HG03342 (cell line): ENCODE results near the gene CAPN7.
"Not testable (repeated sequence)": the region's sequence is repeated elsewhere in the genome, so short reads cannot be mapped to it uniquely, and the experiment has no call there.

Experiments
- ATAC-seq: cut with Tn5 transposase; IDR thresholded peaks from one replicate; pipeline ENCODE4 v1.9.1; 2021; ENCODE audit warnings: mild to moderate bottlenecking, moderate library complexity; ENCODE audit not compliant: unreplicated experiment

CAPN7 gene

GRCh38 chr3:15205934-15206661, at the start of gene CAPN7:
Gene CAPN7, plus strand, starts transcription at chr3:15206246. Its CDS starts 250 bp downstream, at chr3:15206496.
- ATAC-seq = peak; percentile 88

- ATAC-seq = no peak
These were observed 48.6 kb upstream of the CAPN7 start for GRCh38 chr3:15157441-15157840.

GRCh38 chr3:15159501-15160136, 46.4 kb upstream of the CAPN7 start:
- no peak for ATAC-seq

- ATAC-seq = no peak
These were observed 45.4 kb upstream of the CAPN7 start for GRCh38 chr3:15160662-15161061.

GRCh38 chr3:15161133-15161532, 44.9 kb upstream of the CAPN7 start:
- no peak for ATAC-seq

- not testable (repeated sequence) for ATAC-seq
These were observed 42.4 kb upstream of the CAPN7 start for GRCh38 chr3:15163656-15164055.

GRCh38 chr3:15164340-15164739, 41.7 kb upstream of the CAPN7 start:
- no peak for ATAC-seq

- no peak for ATAC-seq
These were observed 41.0 kb upstream of the CAPN7 start for GRCh38 chr3:15165061-15165460.

DNA sequence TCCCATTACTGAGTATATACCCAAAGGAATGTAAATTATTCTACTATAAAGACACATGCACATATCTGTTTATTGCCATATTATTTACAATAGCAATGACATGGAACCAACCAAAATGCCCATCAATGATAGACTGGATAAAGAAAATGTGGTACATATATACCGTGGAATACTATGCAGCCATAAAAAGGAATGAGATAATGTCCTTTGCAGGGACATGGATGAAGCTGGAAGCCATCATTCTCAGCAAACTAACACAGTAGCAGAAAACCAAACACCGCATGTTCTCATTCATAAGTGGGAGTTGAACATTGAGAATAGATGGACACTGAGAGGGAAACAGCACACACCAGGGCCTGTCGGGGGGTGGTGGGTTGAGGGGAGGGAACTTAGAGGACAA, 39.7 kb upstream of the CAPN7 start:
- ATAC-seq = not testable (repeated sequence)

DNA sequence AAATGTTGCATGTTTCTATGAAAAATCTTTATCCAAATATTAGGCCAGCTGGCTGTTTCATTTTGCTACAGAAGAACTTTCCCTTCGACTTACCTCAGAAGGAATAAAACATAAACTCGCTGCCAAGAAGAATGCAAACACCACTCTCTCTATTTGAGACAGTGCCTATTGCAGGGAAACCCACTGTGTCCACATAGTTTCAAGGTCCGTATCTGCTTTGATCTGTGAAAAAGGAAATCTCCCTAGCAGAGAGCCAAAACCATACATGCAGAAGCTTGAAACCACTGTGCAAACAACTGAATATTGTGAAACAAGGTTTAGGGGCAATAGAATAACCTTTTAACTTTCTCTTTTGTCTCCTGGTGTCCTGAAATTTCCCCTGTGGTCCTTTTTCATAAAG, 35.0 kb upstream of the CAPN7 start:
- peak; percentile 65 for ATAC-seq

DNA sequence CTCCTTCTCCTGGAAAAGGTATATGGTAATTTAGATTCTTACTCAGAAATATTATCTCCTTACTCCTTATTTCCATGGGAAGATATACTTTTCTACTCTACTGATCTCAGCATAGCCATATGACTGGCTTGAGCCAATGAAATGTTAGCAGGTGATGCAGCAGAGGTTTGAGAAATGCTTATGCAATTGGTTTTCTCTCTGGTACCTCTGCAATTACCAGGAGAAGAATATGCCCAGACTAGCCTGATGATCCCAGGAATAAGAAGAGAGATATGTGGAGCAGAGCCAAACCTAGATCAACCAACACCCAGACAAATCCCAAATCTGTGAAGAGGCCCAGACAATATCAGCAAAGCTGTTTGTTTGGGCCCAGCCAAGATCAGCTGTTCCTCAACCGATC, 33.2 kb upstream of the CAPN7 start:
- ATAC-seq = no peak

GRCh38 chr3:15174953-15175352, 31.1 kb upstream of the CAPN7 start:
- no peak for ATAC-seq

DNA sequence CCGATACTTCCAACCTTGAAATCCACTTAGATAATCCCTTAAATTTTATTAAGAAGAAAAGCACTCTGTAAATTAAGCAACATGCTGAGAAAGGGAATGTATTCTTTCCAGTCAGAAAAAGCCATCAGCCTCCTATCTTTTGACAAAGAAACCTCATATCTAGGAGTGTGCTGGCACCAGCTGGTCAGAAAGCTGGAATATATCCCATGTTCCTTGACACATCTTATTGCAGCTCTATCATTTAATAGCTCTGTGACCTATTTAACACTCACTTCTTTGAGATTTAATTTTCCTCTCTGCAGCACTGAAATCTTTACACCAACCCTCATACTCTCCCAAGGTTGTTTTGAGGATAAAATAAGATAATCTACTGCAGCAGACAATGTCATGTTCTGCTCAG, 30.4 kb upstream of the CAPN7 start:
- no peak for ATAC-seq

GRCh38 chr3:15180042-15180611, 25.9 kb upstream of the CAPN7 start:
- peak; percentile 54 for ATAC-seq

GRCh38 chr3:15181511-15181910, 24.5 kb upstream of the CAPN7 start:
- no peak for ATAC-seq

DNA sequence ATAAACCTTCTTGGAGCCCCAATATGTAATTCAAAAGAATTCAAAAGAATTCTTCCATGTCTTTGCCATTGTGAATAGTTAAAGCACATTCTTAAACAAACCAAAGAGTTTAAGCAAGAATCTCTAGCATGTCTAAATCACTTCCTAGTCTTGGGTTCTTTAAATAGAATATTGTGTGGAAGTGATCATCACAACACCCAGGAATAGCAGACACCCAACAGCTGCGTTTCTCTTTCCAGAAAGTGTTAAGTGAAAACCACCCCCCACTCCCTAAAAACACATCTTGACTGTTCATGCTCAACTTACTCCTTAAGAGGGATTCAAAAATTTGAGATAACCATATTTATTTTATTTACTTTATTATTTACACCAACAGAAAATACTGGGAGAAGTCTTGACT, 24.1 kb upstream of the CAPN7 start:
- ATAC-seq = no peak

DNA sequence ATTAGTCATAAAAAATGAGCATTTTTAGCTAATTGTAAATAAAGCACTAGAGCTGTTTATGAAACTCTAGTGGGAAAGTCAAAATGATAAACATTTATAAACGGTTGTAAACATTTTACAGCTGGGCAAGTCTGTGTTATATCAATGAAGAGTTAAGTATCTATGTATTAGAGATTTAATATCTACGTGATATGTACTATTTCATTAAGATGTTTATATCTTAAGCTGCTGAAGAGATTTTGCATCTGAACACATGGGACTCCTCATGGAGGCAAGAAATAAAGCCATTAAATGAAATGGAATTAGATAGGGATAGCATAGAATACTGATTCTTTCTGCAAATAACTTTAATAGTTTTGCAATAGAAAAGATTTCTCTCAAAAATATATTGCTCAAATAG, 23.0 kb upstream of the CAPN7 start:
- ATAC-seq = no peak

GRCh38 chr3:15185404-15185803, 20.6 kb upstream of the CAPN7 start:
- no peak for ATAC-seq

GRCh38 chr3:15186101-15186476, 20.0 kb upstream of the CAPN7 start:
- ATAC-seq = no peak

DNA sequence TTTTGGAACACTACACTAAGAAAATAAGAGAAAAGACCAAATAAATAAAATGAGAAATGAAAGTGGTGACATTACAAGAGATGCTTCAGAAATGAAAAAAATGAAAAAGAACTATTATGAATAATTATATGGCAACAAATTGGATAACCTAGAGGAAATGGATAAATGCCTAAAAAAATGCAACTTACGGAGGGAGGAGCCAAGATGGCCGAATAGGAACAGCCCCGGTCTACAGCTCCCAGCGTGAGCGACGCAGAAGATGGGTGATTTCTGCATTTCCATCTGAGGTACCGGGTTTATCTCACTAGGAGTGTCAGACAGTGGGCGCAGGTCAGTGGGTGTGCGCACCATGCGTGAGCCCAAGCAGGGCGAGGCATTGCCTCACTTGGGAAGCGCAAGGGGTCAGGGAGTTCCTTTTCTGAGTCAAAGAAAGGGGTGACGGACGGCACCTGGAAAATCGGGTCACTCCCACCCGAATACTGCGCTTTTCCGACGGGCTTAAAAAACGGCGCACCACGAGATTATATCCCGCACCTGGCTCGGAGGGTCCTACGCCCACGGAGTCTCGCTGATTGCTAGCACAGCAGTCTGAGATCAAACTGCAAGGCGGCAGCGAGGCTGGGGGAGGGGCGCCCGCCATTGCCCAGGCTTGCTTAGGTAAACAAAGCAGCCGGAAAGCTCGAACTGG, 19.4 kb upstream of the CAPN7 start:
- not testable (repeated sequence) for ATAC-seq

DNA sequence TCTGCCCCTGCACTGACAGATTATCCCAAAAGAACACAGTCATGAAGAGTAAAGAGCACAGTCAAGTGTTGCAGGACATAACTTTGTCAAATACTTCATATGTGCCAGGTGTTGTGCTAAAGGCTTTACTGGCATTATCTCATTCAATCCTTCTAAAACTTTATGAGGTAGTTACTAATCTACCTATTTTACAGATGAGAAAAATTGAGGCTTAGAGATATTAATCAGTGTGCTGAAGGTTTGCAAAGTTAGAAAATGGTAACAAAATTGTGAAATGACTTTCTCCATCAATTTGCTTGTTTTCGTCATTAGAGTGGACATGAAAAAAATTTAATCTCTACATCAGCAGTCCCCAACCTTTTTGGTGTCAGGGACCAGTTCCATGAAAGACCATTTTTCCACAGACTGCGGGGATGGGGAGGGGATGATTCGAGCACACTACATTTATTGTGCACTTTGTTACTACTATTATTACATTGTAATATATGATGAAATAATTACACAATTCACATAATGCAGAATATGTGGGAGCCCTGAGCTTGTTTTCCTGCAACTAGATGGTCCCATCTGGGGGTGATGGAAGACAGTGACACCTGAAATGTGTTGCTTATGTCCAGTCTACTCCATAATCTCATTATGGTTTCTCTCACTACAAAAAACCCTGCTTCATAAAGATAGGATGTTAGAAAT, 8.6 kb upstream of the CAPN7 start:
- no peak for ATAC-seq
